ENCODE data around the gene G6PC3. TPM values are rescaled to one million over a fixed set of nuclear protein-coding genes. Genes with fewer than 3 reads are reported as not detected.

The G6PC3 gene
- total RNA-seq, 1 donor from 2014 or later: 51.2 TPM

DNA sequence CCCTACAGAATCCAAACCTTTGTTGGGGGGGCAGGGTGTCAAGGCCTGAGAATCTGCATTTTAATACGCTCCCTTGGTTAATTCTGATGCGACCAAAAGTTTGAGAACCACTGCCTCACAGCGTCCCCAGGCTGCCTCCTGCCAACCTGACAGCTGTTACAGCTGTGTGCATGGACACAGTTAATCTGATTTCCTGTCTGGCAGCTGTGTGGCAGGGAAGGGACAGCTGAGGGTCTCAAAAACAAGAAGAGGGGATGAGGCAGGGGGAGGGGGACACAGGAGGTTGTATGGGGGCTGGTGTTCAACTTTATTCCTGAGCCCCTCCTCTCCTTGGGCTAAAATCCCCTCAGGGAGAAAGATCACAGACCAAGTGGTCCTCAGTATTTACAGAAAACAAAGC is 35.4 kb downstream of the G6PC3 start:
- H3K27me3 Mint-ChIP-seq (ENCODE audit: unreplicated experiment): peaks cover 18% of the 10 kb centered on the region
- peaks cover 37% of the 10 kb centered on the region for H3K4me1 Mint-ChIP-seq (ENCODE audit: low read depth, unreplicated experiment)
- TF ChIP-seq, protein P1, sequence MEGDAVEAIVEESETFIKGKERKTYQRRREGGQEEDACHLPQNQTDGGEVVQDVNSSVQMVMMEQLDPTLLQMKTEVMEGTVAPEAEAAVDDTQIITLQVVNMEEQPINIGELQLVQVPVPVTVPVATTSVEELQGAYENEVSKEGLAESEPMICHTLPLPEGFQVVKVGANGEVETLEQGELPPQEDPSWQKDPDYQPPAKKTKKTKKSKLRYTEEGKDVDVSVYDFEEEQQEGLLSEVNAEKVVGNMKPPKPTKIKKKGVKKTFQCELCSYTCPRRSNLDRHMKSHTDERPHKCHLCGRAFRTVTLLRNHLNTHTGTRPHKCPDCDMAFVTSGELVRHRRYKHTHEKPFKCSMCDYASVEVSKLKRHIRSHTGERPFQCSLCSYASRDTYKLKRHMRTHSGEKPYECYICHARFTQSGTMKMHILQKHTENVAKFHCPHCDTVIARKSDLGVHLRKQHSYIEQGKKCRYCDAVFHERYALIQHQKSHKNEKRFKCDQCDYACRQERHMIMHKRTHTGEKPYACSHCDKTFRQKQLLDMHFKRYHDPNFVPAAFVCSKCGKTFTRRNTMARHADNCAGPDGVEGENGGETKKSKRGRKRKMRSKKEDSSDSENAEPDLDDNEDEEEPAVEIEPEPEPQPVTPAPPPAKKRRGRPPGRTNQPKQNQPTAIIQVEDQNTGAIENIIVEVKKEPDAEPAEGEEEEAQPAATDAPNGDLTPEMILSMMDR (IDR thresholded peaks at IDR 0.05; ENCODE audit: partially characterized antibody, unreplicated experiment): no peak
- DNase-seq: no peak
- H3K9me3 Mint-ChIP-seq (ENCODE audit: unreplicated experiment): peaks cover 16% of the 10 kb centered on the region
- peak overlapping the region; percentile 65 for H3K4me3 Mint-ChIP-seq (ENCODE audit: unreplicated experiment)
- peak overlapping the region; percentile 90 for H3K27ac Mint-ChIP-seq (ENCODE audit: unreplicated experiment)
- H3K36me3 Mint-ChIP-seq (ENCODE audit: unreplicated experiment): peaks cover 5% of the 10 kb centered on the region

DNA sequence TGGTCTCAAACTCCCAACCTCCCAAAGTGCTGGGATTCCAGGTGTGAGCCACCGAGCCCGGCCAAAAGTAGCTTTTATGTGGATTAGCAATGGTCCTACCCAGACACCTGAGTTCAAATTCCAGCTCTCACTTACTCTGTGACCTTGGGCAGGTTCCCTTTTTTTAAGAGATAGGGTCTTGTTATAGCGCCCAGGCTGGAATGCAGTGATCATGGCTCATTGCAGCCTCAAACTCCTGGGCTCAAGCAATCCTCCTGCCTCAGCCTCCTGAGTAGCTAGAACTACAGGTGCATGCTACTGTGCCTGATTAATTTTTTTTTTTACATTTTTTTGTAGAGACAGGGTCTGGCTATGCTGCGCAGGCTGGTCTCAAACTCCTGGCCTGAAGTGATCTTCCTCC is 36.3 kb downstream of the G6PC3 start:
- Mint-ChIP-seq H3K4me1 (ENCODE audit: low read depth, unreplicated experiment) (peaks cover 41% of the 10 kb centered on the region), H3K27me3 (ENCODE audit: unreplicated experiment) (peaks cover 20% of the 10 kb centered on the region), H3K36me3 (ENCODE audit: unreplicated experiment) (peaks cover 5% of the 10 kb centered on the region), H3K9me3 (ENCODE audit: unreplicated experiment) (peaks cover 16% of the 10 kb centered on the region), H3K4me3 (ENCODE audit: unreplicated experiment) (peak overlapping the region; percentile 42), H3K27ac (ENCODE audit: unreplicated experiment) (peak overlapping the region; percentile 33)
- DNase-seq: no peak
- TF ChIP-seq, protein P1 (IDR thresholded peaks at IDR 0.05; ENCODE audit: partially characterized antibody, unreplicated experiment): no peak

DNA sequence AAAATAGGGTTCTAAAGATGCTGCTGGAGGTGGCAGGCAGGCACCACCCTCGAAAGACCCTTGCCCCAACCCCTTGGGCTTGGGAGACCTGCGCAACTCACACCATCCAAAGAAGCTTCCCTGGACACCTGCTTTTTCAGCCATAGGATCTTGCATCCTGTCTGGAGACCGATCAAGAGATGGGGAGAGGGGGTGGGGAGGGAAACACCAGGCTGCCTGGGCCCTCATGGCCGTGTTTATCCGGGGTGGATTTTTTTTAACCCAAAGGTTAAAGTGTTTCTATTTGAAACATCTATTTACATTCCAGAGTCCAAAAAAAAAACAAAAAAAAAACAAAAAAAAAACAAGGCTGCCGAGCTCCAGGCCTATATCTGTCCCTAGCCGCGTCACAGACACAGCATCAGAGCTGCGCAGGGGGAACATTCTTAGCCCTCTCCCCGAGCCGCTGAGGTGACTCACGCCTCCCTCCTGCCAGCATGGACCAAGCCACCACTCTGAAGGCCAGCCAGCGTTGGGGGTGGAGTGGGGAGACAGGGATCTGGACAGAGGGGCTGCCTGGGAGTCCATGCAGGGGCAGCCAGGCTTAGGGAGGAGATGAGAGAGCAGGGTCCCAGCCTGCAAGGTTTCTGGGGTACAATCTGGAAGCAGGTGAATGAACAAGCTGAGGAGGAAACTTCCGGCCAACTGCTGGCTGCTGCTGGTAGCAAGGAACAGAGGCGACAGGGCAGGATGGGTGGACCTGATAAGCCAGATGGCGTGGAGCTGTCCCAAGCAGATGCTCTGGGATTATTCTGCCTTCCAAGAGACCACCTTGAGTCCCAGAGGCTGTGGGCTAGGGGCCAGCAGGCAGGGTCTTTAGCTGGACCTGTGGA is 38.1 kb downstream of the G6PC3 start:
- peaks cover 22% of the 10 kb centered on the region for H3K27me3 Mint-ChIP-seq (ENCODE audit: unreplicated experiment)
- DNase-seq: peak; percentile 66
- H3K9me3 Mint-ChIP-seq (ENCODE audit: unreplicated experiment): peaks cover 16% of the 10 kb centered on the region
- TF ChIP-seq, protein P1 (IDR thresholded peaks at IDR 0.05; ENCODE audit: partially characterized antibody, unreplicated experiment): no peak
- H3K36me3 Mint-ChIP-seq (ENCODE audit: unreplicated experiment): no peaks in the 10 kb centered on the region
- H3K27ac Mint-ChIP-seq (ENCODE audit: unreplicated experiment): peak overlapping the region; percentile 97
- peaks cover 49% of the 10 kb centered on the region for H3K4me1 Mint-ChIP-seq (ENCODE audit: low read depth, unreplicated experiment)
- peak overlapping the region; percentile 82 for H3K4me3 Mint-ChIP-seq (ENCODE audit: unreplicated experiment)

DNA sequence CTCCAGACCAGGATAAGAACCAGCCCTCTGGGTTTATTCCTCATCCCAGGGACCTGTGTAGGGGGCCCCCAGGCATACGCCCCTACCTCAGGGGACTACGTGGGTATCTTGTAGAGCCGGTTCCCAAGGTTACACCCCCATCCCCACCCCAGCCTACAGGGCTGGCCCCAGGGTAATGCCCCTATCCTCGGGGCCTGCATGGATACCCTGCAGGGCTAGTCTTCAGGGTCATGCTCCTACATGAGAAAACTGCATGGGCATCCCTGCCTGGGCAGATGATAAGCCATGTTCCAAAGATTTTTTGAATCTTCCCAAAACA is 38.7 kb downstream of the G6PC3 start:
- no peak for DNase-seq
- Mint-ChIP-seq H3K4me1 (ENCODE audit: low read depth, unreplicated experiment) (peaks cover 51% of the 10 kb centered on the region), H3K27ac (ENCODE audit: unreplicated experiment) (peak overlapping the region; percentile 97), H3K27me3 (ENCODE audit: unreplicated experiment) (peaks cover 22% of the 10 kb centered on the region), H3K4me3 (ENCODE audit: unreplicated experiment) (peak overlapping the region; percentile 82), H3K36me3 (ENCODE audit: unreplicated experiment) (no peaks in the 10 kb centered on the region), H3K9me3 (ENCODE audit: unreplicated experiment) (peaks cover 16% of the 10 kb centered on the region)
- TF ChIP-seq, protein P1 (IDR thresholded peaks at IDR 0.05; ENCODE audit: partially characterized antibody, unreplicated experiment): no peak

DNA sequence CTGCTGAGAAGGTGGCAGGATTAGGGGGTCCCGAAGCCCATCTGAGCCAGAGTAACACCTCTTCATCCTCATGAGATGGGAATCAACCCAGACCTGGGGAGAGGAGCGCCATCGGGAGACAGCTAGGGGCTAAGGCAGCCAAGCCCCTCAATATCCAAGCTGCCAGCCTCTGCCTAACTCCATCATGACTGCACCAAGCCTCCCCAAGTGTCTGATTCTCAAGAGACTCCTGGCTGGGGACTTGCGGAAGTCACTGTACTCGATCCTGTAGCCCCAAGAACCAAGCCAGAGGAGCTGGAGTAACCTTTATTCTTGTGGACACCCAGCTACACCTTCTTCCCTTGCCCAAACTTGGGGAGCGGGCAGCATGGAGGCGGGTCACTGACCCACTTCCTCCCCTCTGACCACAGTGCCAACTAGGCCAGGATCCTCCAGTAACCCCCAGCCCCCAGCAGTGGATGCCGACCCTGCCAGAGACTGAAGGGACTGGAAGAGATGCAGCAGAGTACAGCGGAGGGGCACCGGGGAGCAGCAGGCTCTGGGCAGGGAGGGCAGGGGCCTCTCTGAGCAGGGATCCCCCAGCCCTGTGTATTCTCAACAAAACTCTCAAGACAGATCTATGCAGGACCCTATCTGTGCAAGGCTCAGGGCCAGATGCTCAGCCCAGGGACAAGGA is 39.6 kb downstream of the G6PC3 start:
- H3K4me3 Mint-ChIP-seq (ENCODE audit: unreplicated experiment): peak overlapping the region; percentile 82
- peaks cover 16% of the 10 kb centered on the region for H3K9me3 Mint-ChIP-seq (ENCODE audit: unreplicated experiment)
- no peak for DNase-seq
- peaks cover 50% of the 10 kb centered on the region for H3K4me1 Mint-ChIP-seq (ENCODE audit: low read depth, unreplicated experiment)
- TF ChIP-seq, protein P1 (IDR thresholded peaks at IDR 0.05; ENCODE audit: partially characterized antibody, unreplicated experiment): no peak
- H3K27ac Mint-ChIP-seq (ENCODE audit: unreplicated experiment): peak overlapping the region; percentile 97
- no peaks in the 10 kb centered on the region for H3K36me3 Mint-ChIP-seq (ENCODE audit: unreplicated experiment)
- peaks cover 22% of the 10 kb centered on the region for H3K27me3 Mint-ChIP-seq (ENCODE audit: unreplicated experiment)
